GM23338 (cell line): ENCODE measurements around the gene ZNF70.
A peak's percentile ranks its signal among the peaks of the same experiment; 100 is the strongest.

Source experiments
- CREB1 ChIP-seq: fragments of 250-450 bp; sonication (Bioruptor Pico); IDR thresholded peaks from 2 replicates; pipeline ENCODE4 v1.5.0; 2020; ENCODE audit warnings: low read depth, mild to moderate bottlenecking, moderate library complexity
- EZH2 ChIP-seq: fragments of 200-600 bp; sonication (generic); IDR thresholded peaks from one replicate; pipeline ENCODE4 v1.8.0; 2017; ENCODE audit warnings: antibody characterized with exemption, mild to moderate bottlenecking, low read depth; ENCODE audit not compliant: unreplicated experiment
- EZH2phosphoT487 ChIP-seq: fragments of 200-600 bp; sonication (generic); IDR thresholded peaks from one replicate; pipeline ENCODE4 v1.8.1; 2018; ENCODE audit warnings: antibody characterized with exemption; ENCODE audit not compliant: unreplicated experiment
- JUNB ChIP-seq: IDR thresholded peaks from one replicate; pipeline ENCODE4 v1.6.1; 2016; ENCODE audit warnings: antibody characterized with exemption; ENCODE audit not compliant: unreplicated experiment
- NANOG ChIP-seq: IDR thresholded peaks from 2 replicates; pipeline ENCODE4 v1.6.1; 2016; ENCODE audit warnings: antibody characterized with exemption, borderline replicate concordance
- POLR2AphosphoS5 ChIP-seq: IDR thresholded peaks from 2 replicates; pipeline ENCODE4 v1.6.1; 2016; ENCODE audit warnings: antibody characterized with exemption, low read depth
- STAT1 ChIP-seq: IDR thresholded peaks from one replicate; pipeline ENCODE4 v1.6.1; 2016; ENCODE audit warnings: antibody characterized with exemption; ENCODE audit not compliant: unreplicated experiment
- ZNF114 ChIP-seq: fragments of 250-450 bp; sonication (Bioruptor Pico); IDR thresholded peaks from 2 replicates; pipeline ENCODE4 v1.5.0; 2020; ENCODE audit warnings: mild to moderate bottlenecking, moderate library complexity
- ZNF331 ChIP-seq: fragments of 250-450 bp; sonication (Bioruptor Pico); IDR thresholded peaks from 2 replicates; pipeline ENCODE4 v1.5.0; 2020; ENCODE audit warnings: low read depth, mild to moderate bottlenecking, moderate library complexity
- TF ChIP-seq, protein P1 (sequence below), 2 experiments: fragments of 200-600 bp in 1 of 2; sonication (generic) in 1 of 2; conservative IDR thresholded peaks; 2 replicates each; pipeline versions ENCODE4 v1.5.1 to v1.6.1; 2016 to 2017; ENCODE audit warnings: antibody characterized with exemption in 2 of 2, low read depth in 2 of 2, mild to moderate bottlenecking in 2 of 2, moderate library complexity in 1 of 2
- TF ChIP-seq, protein P2 (sequence below): IDR thresholded peaks from one replicate; pipeline ENCODE4 v1.6.1; 2018; ENCODE audit warnings: antibody characterized with exemption; ENCODE audit not compliant: unreplicated experiment
- TF ChIP-seq, protein P3 (sequence below): IDR thresholded peaks from 2 replicates; pipeline ENCODE4 v1.6.1; 2016; ENCODE audit warnings: antibody characterized with exemption
- TF ChIP-seq, protein P4 (sequence below): fragments of 250-450 bp; sonication (Bioruptor Pico); IDR thresholded peaks from 2 replicates; pipeline ENCODE4 v1.5.0; 2020; ENCODE audit warnings: mild to moderate bottlenecking, moderate library complexity

DNA sequence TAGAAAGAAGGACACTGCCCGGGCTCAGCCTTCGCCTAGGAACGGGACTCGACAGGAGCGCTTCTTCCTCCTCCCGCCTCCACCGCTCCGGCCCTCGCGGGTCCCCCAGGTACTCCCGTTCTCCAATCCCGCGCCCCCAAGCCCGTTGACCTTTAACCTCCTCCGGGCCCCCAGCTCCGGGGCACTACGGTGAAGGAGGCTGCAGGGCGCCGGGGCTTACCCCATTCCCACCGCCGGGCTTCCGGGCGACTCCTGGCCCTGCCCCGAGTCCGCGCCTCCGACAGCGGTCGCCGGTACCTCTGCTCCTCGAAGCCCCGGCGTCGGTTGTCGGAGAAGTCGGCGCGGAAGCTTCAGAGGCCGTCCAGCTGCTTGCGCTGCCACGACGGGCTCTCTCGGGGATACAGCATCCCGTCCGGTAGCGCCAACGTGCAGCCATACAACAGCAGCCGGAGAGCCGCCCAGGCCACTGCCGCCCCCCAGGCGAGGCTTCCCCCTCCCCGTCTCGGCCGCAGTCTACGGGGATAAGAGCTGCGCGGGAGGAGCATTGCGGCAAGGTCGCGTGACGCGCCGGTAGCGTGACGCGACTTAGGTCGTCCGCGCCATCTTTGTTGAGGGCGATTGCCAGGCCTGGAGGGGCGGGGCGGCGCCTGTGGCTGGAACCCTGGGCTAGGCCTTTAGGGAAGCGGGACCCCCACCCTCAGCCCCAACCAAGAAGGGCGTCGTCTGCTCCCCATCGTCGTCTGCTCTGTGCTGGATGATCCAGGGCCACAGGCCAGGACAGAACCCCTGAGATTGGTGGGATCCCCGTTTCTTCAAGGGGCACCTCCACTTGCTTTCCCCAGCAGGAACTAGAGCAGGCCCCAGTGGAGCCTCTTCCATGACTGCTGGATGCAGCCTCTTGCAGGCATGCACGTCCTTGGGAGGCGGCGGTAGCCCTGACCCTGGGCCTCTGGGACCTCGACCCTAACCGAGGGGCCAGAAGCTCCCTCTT, 33.8 kb downstream of the ZNF70 start:
- TF ChIP-seq, protein P1, sequence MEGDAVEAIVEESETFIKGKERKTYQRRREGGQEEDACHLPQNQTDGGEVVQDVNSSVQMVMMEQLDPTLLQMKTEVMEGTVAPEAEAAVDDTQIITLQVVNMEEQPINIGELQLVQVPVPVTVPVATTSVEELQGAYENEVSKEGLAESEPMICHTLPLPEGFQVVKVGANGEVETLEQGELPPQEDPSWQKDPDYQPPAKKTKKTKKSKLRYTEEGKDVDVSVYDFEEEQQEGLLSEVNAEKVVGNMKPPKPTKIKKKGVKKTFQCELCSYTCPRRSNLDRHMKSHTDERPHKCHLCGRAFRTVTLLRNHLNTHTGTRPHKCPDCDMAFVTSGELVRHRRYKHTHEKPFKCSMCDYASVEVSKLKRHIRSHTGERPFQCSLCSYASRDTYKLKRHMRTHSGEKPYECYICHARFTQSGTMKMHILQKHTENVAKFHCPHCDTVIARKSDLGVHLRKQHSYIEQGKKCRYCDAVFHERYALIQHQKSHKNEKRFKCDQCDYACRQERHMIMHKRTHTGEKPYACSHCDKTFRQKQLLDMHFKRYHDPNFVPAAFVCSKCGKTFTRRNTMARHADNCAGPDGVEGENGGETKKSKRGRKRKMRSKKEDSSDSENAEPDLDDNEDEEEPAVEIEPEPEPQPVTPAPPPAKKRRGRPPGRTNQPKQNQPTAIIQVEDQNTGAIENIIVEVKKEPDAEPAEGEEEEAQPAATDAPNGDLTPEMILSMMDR (conservative IDR thresholded peaks at IDR 0.05; ENCODE audit: low read depth in 2 of 2), result no peak
- TF ChIP-seq ZNF331 (CRISPR knock-in tag) (no peak), EZH2 (no peak), CREB1 (peak; percentile 97), POLR2AphosphoS5 (peak; percentile 97), JUNB (no peak), EZH2phosphoT487 (no peak), STAT1 (no peak), ZNF114 (CRISPR knock-in tag) (no peak), NANOG (no peak)
- TF ChIP-seq, protein P2, sequence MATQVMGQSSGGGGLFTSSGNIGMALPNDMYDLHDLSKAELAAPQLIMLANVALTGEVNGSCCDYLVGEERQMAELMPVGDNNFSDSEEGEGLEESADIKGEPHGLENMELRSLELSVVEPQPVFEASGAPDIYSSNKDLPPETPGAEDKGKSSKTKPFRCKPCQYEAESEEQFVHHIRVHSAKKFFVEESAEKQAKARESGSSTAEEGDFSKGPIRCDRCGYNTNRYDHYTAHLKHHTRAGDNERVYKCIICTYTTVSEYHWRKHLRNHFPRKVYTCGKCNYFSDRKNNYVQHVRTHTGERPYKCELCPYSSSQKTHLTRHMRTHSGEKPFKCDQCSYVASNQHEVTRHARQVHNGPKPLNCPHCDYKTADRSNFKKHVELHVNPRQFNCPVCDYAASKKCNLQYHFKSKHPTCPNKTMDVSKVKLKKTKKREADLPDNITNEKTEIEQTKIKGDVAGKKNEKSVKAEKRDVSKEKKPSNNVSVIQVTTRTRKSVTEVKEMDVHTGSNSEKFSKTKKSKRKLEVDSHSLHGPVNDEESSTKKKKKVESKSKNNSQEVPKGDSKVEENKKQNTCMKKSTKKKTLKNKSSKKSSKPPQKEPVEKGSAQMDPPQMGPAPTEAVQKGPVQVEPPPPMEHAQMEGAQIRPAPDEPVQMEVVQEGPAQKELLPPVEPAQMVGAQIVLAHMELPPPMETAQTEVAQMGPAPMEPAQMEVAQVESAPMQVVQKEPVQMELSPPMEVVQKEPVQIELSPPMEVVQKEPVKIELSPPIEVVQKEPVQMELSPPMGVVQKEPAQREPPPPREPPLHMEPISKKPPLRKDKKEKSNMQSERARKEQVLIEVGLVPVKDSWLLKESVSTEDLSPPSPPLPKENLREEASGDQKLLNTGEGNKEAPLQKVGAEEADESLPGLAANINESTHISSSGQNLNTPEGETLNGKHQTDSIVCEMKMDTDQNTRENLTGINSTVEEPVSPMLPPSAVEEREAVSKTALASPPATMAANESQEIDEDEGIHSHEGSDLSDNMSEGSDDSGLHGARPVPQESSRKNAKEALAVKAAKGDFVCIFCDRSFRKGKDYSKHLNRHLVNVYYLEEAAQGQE, result no peak
- TF ChIP-seq, protein P3, sequence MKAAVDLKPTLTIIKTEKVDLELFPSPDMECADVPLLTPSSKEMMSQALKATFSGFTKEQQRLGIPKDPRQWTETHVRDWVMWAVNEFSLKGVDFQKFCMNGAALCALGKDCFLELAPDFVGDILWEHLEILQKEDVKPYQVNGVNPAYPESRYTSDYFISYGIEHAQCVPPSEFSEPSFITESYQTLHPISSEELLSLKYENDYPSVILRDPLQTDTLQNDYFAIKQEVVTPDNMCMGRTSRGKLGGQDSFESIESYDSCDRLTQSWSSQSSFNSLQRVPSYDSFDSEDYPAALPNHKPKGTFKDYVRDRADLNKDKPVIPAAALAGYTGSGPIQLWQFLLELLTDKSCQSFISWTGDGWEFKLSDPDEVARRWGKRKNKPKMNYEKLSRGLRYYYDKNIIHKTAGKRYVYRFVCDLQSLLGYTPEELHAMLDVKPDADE, result peak; percentile 84; the same call in 1 of the 2 replicates
- TF ChIP-seq, protein P4, sequence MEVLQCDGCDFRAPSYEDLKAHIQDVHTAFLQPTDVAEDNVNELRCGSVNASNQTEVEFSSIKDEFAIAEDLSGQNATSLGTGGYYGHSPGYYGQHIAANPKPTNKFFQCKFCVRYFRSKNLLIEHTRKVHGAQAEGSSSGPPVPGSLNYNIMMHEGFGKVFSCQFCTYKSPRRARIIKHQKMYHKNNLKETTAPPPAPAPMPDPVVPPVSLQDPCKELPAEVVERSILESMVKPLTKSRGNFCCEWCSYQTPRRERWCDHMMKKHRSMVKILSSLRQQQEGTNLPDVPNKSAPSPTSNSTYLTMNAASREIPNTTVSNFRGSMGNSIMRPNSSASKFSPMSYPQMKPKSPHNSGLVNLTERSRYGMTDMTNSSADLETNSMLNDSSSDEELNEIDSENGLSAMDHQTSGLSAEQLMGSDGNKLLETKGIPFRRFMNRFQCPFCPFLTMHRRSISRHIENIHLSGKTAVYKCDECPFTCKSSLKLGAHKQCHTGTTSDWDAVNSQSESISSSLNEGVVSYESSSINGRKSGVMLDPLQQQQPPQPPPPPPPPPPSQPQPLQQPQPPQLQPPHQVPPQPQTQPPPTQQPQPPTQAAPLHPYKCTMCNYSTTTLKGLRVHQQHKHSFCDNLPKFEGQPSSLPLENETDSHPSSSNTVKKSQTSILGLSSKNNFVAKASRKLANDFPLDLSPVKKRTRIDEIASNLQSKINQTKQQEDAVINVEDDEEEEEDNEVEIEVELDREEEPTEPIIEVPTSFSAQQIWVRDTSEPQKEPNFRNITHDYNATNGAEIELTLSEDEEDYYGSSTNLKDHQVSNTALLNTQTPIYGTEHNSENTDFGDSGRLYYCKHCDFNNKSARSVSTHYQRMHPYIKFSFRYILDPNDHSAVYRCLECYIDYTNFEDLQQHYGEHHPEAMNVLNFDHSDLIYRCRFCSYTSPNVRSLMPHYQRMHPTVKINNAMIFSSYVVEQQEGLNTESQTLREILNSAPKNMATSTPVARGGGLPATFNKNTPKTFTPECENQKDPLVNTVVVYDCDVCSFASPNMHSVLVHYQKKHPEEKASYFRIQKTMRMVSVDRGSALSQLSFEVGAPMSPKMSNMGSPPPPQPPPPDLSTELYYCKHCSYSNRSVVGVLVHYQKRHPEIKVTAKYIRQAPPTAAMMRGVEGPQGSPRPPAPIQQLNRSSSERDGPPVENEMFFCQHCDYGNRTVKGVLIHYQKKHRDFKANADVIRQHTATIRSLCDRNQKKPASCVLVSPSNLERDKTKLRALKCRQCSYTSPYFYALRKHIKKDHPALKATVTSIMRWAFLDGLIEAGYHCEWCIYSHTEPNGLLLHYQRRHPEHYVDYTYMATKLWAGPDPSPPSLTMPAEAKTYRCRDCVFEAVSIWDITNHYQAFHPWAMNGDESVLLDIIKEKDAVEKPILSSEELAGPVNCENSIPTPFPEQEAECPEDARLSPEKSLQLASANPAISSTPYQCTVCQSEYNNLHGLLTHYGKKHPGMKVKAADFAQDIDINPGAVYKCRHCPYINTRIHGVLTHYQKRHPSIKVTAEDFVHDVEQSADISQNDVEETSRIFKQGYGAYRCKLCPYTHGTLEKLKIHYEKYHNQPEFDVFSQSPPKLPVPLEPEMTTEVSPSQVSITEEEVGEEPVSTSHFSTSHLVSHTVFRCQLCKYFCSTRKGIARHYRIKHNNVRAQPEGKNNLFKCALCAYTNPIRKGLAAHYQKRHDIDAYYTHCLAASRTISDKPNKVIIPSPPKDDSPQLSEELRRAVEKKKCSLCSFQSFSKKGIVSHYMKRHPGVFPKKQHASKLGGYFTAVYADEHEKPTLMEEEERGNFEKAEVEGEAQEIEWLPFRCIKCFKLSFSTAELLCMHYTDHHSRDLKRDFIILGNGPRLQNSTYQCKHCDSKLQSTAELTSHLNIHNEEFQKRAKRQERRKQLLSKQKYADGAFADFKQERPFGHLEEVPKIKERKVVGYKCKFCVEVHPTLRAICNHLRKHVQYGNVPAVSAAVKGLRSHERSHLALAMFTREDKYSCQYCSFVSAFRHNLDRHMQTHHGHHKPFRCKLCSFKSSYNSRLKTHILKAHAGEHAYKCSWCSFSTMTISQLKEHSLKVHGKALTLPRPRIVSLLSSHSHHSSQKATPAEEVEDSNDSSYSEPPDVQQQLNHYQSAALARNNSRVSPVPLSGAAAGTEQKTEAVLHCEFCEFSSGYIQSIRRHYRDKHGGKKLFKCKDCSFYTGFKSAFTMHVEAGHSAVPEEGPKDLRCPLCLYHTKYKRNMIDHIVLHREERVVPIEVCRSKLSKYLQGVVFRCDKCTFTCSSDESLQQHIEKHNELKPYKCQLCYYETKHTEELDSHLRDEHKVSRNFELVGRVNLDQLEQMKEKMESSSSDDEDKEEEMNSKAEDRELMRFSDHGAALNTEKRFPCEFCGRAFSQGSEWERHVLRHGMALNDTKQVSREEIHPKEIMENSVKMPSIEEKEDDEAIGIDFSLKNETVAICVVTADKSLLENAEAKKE (CRISPR knock-in tag), result no peak
